Breast epithelium (tissue), 3 donors: ENCODE results near the gene TTLL11.

Source experiments
- POLR2A ChIP-seq: fragments of 450-650 bp; IDR thresholded peaks from one replicate; pipeline ENCODE4 v1.6.1; 2016; ENCODE audit warnings: antibody characterized with exemption, mild to moderate bottlenecking, moderate library complexity
- TF ChIP-seq, protein P1 (sequence below), 3 donors: fragments of 450-650 bp; IDR thresholded peaks; one replicate each; pipeline ENCODE4 v1.5.1; 2016 to 2017; ENCODE audit warnings: antibody characterized with exemption in 3 of 3, mild to moderate bottlenecking in 3 of 3, moderate library complexity in 3 of 3

DNA sequence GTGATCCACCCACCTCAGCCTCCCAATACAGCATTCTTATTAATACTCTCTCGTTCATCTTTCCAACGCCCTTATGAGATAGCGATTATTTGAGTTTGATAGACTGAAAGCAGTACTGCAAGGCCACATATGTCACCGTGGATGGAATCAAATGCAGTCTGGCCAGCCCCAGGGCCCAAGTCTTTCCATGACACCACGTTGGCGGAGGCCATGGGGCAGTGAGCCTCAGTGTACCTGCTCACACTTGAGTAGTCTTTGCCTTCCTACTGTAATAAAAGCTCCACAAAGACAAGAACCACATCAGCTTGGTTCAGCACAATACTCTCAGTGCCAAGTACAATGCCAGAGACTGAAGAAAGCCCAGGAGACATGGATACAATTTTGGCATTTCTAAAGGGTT, 88.5 kb downstream of the TTLL11 start:
- TF ChIP-seq POLR2A, result no peak
- TF ChIP-seq, protein P1, sequence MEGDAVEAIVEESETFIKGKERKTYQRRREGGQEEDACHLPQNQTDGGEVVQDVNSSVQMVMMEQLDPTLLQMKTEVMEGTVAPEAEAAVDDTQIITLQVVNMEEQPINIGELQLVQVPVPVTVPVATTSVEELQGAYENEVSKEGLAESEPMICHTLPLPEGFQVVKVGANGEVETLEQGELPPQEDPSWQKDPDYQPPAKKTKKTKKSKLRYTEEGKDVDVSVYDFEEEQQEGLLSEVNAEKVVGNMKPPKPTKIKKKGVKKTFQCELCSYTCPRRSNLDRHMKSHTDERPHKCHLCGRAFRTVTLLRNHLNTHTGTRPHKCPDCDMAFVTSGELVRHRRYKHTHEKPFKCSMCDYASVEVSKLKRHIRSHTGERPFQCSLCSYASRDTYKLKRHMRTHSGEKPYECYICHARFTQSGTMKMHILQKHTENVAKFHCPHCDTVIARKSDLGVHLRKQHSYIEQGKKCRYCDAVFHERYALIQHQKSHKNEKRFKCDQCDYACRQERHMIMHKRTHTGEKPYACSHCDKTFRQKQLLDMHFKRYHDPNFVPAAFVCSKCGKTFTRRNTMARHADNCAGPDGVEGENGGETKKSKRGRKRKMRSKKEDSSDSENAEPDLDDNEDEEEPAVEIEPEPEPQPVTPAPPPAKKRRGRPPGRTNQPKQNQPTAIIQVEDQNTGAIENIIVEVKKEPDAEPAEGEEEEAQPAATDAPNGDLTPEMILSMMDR (IDR thresholded peaks at IDR 0.05), result no peak
